Natural killer cell treated with Interleukin-12 subunit alpha and Interleukin-12 subunit beta and Interleukin-15 and Interleukin-18, amount 100 ng/mL, for 72 hours (primary cell): Measurements from ENCODE around the gene EDRF1. TPM values are rescaled to one million over a fixed set of nuclear protein-coding genes. Genes with fewer than 3 reads are reported as not detected.
"Not testable (repeated sequence)": the region's sequence is repeated elsewhere in the genome, so short reads cannot be mapped to it uniquely, and the experiment has no call there.

Source experiments
- ATAC-seq, 2 donors: fragments of 150-1000 bp; cut with Tn5 transposase in 1 of 2; sonication (Bioruptor Pico), chemical (Tn5 transposase) in 1 of 2; 2 replicates each; pipeline ENCODE4 v1.10.0; 2021
- DNase-seq: peaks from one replicate; pipeline ENCODE4 v3.0.0; 2022; ENCODE audit warnings: low spot score
- H3K27ac Mint-ChIP-seq, 2 donors: 1 replicate in 1 of 2; 2 replicates in 1 of 2; pipeline ENCODE4 v1.8.0; 2022; ENCODE audit warnings: mixed read lengths in 2 of 2, mild to moderate bottlenecking in 1 of 2, moderate library complexity in 1 of 2
- H3K27me3 Mint-ChIP-seq, 2 donors: 1 replicate in 1 of 2; 2 replicates in 1 of 2; pipeline ENCODE4 v1.8.0; 2022; ENCODE audit warnings: mixed read lengths in 2 of 2
- H3K36me3 Mint-ChIP-seq: one replicate; pipeline ENCODE4 v1.8.0; 2022; ENCODE audit warnings: mixed read lengths
- H3K4me1 Mint-ChIP-seq, 2 donors: 1 replicate in 1 of 2; 2 replicates in 1 of 2; pipeline ENCODE4 v1.8.0; 2022; ENCODE audit warnings: low read depth in 2 of 2, mixed read lengths in 2 of 2, mild to moderate bottlenecking in 1 of 2
- H3K4me3 Mint-ChIP-seq: one replicate; pipeline ENCODE4 v1.8.0; 2022; ENCODE audit warnings: mixed read lengths
- H3K9me3 Mint-ChIP-seq: 2 replicates; pipeline ENCODE4 v1.8.0; 2022; ENCODE audit warnings: mixed read lengths
- total RNA-seq, 2 donors: library from RNA; stranded (reverse); gene quantifications; one replicate each; pipeline ENCODE4 v1.2.3, GENCODE V29; 2022

The EDRF1 gene
- total RNA-seq, 2 donors from 2014 or later: 29.4 to 53.5 TPM

DNA sequence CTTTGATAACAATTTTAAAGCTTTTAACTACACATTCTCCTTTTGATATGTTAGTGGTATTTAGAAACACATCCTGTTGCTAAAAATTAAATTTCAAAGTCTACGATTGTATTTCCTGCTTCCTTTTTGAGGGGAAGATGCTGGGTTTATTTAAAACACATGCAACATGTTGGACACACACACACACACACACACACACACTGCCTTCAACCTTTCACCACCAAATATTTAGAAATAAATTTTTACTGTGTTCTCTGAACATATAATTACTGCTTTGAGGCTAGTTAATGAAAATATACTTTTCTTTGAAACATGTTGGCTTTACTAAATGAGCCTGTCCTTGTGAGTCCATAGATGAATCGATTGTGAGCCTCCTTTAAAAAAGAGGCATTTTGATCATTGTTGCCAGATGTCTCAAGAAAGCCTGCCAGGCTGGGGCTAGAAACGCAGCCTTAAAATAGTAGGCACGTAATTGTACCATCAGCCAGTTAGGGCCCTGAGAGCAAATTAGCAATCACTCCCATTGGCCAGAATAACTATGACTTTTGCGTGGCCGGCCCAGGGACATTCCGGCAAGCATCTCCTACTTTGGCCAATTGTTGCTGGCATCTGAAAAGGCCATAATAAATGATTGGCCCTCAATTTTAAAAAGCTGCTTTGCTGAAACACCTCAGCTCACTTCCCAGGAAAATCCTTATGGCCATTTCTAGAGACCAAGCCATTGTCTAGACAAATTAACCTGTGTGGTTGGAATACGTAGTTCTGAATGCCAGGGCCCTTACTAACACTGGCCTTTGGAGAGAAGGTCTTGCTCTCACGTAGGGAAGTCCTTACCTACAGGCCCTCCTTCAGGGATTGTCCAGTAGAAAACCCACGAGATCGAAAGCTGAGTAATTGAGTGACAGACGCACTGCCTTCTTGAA lies 26.6 kb upstream of the EDRF1 start:
- no peaks in the 10 kb centered on the region for H3K9me3 Mint-ChIP-seq
- no peak overlapping the region for H3K4me3 Mint-ChIP-seq
- H3K36me3 Mint-ChIP-seq: no peaks in the 10 kb centered on the region
- DNase-seq: no peak
- no peak overlapping the region for H3K27ac Mint-ChIP-seq
- H3K4me1 Mint-ChIP-seq: peaks cover 0 to 10% of the 10 kb centered on the region in 2 donors
- no peak for ATAC-seq
- peaks cover 3 to 8% of the 10 kb centered on the region in 2 donors for H3K27me3 Mint-ChIP-seq

GRCh38 chr10:125693524-125693847 lies 26.0 kb upstream of the EDRF1 start:
- peaks cover 3 to 6% of the 10 kb centered on the region in 2 donors for H3K27me3 Mint-ChIP-seq
- no peak overlapping the region for H3K27ac Mint-ChIP-seq
- H3K4me1 Mint-ChIP-seq: peaks cover 0 to 10% of the 10 kb centered on the region in 2 donors
- no peaks in the 10 kb centered on the region for H3K9me3 Mint-ChIP-seq
- ATAC-seq (no peak), DNase-seq (no peak)
- no peak overlapping the region for H3K4me3 Mint-ChIP-seq
- no peaks in the 10 kb centered on the region for H3K36me3 Mint-ChIP-seq

GRCh38 chr10:125694883-125695282 lies 24.6 kb upstream of the EDRF1 start:
- ATAC-seq (no peak), DNase-seq (no peak)
- Mint-ChIP-seq H3K4me1 (peaks cover 0 to 10% of the 10 kb centered on the region in 2 donors), H3K36me3 (no peaks in the 10 kb centered on the region), H3K9me3 (no peaks in the 10 kb centered on the region), H3K27me3 (no peaks in the 10 kb centered on the region), H3K4me3 (no peak overlapping the region), H3K27ac (no peak overlapping the region)

DNA sequence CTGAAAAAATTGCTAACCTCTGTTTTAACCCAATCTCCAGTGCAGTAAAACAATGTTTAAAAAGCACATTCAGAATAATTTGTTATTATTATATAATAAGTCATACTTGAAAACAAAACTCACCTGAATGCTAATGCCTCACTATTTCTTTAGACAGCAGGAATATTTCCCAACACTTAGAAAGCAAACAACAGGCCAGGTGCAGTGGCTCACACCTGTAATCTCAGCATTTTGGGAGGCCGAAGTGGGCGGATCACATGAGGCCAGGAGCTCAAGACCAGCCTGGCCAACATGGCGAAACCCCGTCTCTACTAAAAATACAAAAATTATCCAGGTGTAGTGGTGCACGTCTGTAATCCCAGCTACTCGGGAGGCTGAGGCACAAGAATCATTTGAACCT lies 22.6 kb upstream of the EDRF1 start:
- not testable (repeated sequence) for H3K4me3 Mint-ChIP-seq, H3K4me1 Mint-ChIP-seq, H3K27ac Mint-ChIP-seq, H3K9me3 Mint-ChIP-seq, H3K27me3 Mint-ChIP-seq, ATAC-seq, DNase-seq, H3K36me3 Mint-ChIP-seq

GRCh38 chr10:125698481-125698998 lies 21.0 kb upstream of the EDRF1 start:
- Mint-ChIP-seq H3K36me3 (no peaks in the 10 kb centered on the region), H3K9me3 (no peaks in the 10 kb centered on the region), H3K27me3 (no peaks in the 10 kb centered on the region), H3K27ac (no peak overlapping the region), H3K4me3 (no peak overlapping the region), H3K4me1 (peaks cover 0 to 1% of the 10 kb centered on the region in 2 donors)
- DNase-seq: no peak
- ATAC-seq: no peak

- ATAC-seq: no peak
- H3K27ac Mint-ChIP-seq: no peak overlapping the region
- DNase-seq: no peak
- H3K27me3 Mint-ChIP-seq: no peaks in the 10 kb centered on the region
- H3K9me3 Mint-ChIP-seq: no peaks in the 10 kb centered on the region
- no peaks in the 10 kb centered on the region for H3K4me1 Mint-ChIP-seq
- no peak overlapping the region for H3K4me3 Mint-ChIP-seq
- H3K36me3 Mint-ChIP-seq: no peaks in the 10 kb centered on the region
Observed at GRCh38 chr10:125699562-125700143, 19.9 kb upstream of the EDRF1 start.

- Mint-ChIP-seq H3K9me3 (no peaks in the 10 kb centered on the region), H3K27ac (no peak overlapping the region), H3K27me3 (no peaks in the 10 kb centered on the region), H3K4me1 (no peaks in the 10 kb centered on the region), H3K36me3 (no peaks in the 10 kb centered on the region), H3K4me3 (no peak overlapping the region)
- ATAC-seq: no peak
- DNase-seq: no peak
Observed at GRCh38 chr10:125700355-125700911, 19.1 kb upstream of the EDRF1 start.

DNA sequence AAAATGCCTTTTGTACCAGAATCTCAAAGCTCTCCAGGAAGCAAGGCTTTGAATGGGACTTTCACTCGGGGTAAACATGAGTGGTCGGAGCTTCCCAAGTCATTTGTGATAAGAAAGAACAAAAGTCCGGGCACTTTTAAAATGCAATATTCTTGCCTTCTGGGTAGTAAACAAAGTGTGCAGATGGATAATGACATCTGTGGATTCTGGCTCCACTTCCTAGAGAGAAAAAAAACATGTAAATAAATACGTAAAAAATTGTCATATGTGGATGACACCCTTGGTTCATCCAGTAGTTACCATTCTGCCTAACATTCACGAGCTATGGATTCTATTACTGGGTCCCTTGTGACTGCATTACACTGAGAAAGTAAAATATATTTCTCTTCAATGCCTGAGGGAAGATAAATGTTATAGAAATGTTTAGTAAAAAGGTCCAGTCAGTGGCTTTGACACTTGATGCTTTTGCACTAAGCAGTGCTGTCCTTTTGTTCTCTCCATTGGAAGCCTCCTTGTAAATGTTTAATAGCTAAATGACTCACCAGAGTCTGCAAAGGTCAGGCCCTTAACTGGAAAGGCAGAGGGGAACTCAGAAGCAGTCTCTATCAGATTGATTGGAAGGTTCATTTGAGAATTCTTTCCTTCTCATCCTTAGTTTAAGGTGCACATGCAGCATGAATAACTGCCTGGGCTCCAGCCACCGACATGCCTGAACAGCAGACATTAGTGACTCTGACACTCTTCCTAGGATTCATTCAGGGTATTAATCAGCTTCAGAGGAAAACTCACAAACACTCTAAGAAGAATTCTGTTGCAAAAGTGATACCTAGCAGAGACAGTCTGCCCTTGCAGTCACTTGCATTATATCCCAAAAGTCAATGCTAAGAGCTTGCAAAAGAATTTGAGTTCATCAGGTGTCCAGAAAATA lies 11.7 kb upstream of the EDRF1 start:
- no peaks in the 10 kb centered on the region for H3K4me1 Mint-ChIP-seq
- peaks cover 4% of the 10 kb centered on the region for H3K9me3 Mint-ChIP-seq
- H3K27me3 Mint-ChIP-seq: peaks cover 0 to 2% of the 10 kb centered on the region in 2 donors
- no peak overlapping the region for H3K4me3 Mint-ChIP-seq
- ATAC-seq: no peak
- H3K27ac Mint-ChIP-seq: no peak overlapping the region
- no peak for DNase-seq
- no peaks in the 10 kb centered on the region for H3K36me3 Mint-ChIP-seq

- peaks cover 7% of the 10 kb centered on the region for H3K36me3 Mint-ChIP-seq
- DNase-seq (no peak), ATAC-seq (no peak)
- peaks cover 10% of the 10 kb centered on the region for H3K9me3 Mint-ChIP-seq
- peaks cover 0 to 2% of the 10 kb centered on the region in 2 donors for H3K27me3 Mint-ChIP-seq
- no peak overlapping the region for H3K4me3 Mint-ChIP-seq
- H3K4me1 Mint-ChIP-seq: no peaks in the 10 kb centered on the region
- no peak overlapping the region for H3K27ac Mint-ChIP-seq
Observed at GRCh38 chr10:125708971-125709503, 10.5 kb upstream of the EDRF1 start.

GRCh38 chr10:125709553-125710474 lies 9.7 kb upstream of the EDRF1 start:
- ATAC-seq (no peak), DNase-seq (no peak)
- Mint-ChIP-seq H3K4me3 (no peak overlapping the region), H3K27me3 (peaks cover 0 to 2% of the 10 kb centered on the region in 2 donors), H3K36me3 (peaks cover 7% of the 10 kb centered on the region), H3K4me1 (no peaks in the 10 kb centered on the region), H3K27ac (peak overlapping the region in 1 of 2 donors; percentile 27), H3K9me3 (peaks cover 12% of the 10 kb centered on the region)

DNA sequence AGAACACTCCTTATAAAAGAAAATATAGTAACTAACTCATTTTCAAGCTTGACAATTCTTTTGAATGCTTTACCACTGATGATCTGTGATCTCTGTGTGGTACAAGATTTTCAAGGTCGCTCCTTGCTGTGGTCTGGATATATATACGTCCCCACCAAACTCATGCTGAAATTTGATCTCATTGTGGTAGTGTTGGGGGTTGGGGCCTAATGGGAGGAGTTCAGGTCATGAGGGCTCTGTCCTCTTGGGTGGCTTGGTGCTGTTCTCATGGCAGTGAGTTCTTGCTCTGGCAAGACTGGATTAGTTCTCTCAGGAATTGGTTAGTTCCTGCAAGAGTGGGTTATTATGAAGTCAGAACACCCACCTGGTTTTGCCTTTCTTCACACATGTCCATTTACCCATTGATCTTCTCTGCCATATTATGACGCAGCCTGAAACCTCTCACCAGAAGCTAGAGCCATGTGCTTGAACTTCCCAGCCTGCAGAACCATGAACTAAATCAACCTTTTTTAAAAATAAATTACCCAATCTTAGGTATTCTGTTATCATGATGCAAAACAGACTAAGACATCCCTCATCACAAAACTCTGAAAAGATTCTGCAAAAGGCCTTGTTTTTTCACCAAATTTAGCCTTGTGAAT lies 8.3 kb upstream of the EDRF1 start:
- Mint-ChIP-seq H3K27ac (no peak overlapping the region), H3K27me3 (peaks cover 0 to 2% of the 10 kb centered on the region in 2 donors), H3K4me3 (no peak overlapping the region), H3K4me1 (no peaks in the 10 kb centered on the region), H3K36me3 (peaks cover 7% of the 10 kb centered on the region), H3K9me3 (peaks cover 12% of the 10 kb centered on the region)
- no peak for ATAC-seq
- DNase-seq: no peak

DNA sequence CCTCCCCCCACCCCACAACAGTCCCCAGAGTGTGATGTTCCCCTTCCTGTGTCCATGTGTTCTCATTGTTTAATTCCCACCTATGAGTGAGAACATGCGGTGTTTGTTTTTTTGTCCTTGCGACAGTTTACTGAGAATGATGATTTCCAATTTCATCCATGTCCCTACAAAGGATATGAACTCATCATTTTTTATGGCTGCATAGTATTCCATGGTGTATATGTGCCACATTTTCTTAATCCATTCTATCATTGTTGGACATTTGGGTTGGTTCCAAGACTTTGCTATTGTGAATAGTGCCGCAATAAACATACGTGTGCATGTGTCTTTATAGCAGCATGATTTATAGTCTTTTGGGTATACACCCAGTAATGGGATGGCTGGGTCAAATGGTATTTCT lies 4.8 kb upstream of the EDRF1 start:
- peaks cover 12% of the 10 kb centered on the region for H3K9me3 Mint-ChIP-seq
- H3K4me1 Mint-ChIP-seq, ATAC-seq, H3K27ac Mint-ChIP-seq, H3K36me3 Mint-ChIP-seq, H3K27me3 Mint-ChIP-seq, H3K4me3 Mint-ChIP-seq, DNase-seq: not testable (repeated sequence)
